Measurements from ENCODE around the gene MAP4K4.
"Not testable (repeated sequence)": the region's sequence is repeated elsewhere in the genome, so short reads cannot be mapped to it uniquely, and the experiment has no call there.

The MAP4K4 gene

DNA sequence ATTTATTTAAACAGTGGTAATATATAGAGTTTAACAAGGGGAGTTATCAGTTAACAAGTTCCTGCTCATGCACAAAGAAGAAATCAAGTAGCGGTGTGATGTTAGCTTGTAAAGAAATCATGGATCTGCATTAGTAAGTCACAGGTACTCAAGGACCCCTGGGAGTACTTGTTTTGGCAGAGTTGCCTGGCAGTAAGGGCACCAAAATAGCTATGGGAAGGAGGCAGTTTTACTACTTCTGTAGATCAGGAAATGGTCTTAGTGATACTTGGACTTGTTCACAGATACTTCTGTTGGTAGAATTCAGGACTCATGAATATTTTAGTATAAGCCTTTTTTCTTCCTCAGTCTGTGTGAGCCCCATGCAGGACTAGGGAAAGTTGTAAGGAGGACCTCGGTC, 186.9 kb downstream of the MAP4K4 start:
- no peak for DNase-seq

DNA sequence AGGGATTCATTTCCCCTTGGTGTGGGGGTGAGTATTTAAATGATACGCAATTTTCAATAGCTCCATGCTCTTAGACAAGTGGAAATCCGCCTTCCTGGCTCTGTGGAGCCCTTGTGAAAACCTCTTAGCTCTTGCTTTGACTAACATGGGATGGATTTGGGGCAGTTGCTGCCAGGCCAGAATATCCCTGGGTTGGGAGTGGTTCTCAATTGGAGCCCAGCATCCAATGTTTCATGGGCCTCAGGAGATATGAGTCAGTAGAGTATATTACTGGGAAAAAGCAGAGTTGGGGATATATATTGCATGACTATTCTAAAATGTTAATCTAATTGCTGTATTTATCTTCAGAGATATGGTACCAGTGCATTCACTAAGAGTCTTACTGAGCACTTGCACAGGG, 189.8 kb downstream of the MAP4K4 start:
- no peak for DNase-seq

DNA sequence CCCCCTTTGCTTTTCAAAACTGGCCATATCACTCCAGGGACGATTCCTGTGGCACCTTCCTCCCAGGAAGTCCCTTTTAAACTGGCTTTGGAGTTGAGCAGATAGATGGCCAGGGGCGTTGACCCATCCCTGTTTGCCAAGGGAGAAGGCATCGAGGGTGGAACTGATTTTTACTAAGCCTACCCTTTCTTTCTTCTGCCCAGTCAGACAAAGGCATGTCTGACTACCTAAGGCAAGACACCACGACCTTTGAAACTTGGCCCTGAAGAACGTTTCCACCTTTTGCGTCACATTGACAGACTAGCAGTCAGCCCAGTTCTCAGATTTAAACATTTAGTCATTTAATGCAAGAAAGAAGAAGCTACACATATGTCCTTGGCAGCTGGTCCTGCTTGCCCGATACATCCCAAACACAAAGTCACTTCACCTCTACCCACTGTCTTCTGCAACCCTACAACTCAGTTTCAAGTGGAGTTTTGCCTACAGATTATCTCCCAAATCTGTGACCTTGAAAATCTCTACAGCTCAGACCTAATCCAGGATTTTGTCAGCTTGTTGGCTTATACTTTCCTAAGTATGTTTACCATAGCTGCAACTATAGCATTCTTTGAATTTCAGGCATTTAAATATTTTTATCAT, 192.1 kb downstream of the MAP4K4 start:
- no peak for DNase-seq

- no peak for DNase-seq
These were observed 194.9 kb downstream of the MAP4K4 start for GRCh38 chr2:101892377-101892776.

DNA sequence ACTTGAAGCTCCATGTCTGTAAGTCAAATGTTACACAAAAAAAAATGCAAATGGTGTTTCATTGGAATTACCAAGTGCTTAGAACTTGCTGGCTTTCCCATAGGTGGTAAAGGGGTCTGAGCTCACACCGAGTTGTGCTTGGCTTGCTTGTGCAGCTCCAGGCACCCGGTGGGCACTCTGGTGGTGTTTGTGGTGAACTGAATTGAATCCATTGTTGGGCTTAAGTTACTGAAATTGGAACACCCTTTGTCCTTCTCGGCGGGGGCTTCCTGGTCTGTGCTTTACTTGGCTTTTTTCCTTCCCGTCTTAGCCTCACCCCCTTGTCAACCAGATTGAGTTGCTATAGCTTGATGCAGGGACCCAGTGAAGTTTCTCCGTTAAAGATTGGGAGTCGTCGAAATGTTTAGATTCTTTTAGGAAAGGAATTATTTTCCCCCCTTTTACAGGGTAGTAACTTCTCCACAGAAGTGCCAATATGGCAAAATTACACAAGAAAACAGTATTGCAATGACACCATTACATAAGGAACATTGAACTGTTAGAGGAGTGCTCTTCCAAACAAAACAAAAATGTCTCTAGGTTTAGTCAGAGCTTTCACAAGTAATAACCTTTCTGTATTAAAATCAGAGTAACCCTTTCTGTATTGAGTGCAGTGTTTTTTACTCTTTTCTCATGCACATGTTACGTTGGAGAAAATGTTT, 196.3 kb downstream of the MAP4K4 start:
- DNase-seq, result no peak

DNA sequence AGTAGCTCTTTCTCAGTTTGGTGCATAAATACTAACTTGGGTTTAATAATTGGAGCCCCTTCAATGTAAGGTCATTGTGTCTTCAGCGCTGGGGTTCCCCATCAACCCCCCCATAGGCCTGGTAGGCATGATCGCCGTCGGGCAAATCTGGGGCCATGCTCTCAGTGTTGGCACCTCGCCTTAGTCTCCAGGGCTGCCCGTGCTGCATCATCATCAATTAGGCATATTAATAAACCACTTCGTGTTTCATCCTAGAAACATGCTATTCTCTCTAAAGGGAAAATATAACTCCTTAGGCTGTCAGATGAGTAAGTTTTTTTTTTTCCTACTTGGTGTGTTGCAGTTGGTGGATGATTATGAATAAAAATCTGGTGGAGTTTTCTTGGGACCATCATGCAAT, 197.5 kb downstream of the MAP4K4 start:
- DNase-seq, result no peak

DNA sequence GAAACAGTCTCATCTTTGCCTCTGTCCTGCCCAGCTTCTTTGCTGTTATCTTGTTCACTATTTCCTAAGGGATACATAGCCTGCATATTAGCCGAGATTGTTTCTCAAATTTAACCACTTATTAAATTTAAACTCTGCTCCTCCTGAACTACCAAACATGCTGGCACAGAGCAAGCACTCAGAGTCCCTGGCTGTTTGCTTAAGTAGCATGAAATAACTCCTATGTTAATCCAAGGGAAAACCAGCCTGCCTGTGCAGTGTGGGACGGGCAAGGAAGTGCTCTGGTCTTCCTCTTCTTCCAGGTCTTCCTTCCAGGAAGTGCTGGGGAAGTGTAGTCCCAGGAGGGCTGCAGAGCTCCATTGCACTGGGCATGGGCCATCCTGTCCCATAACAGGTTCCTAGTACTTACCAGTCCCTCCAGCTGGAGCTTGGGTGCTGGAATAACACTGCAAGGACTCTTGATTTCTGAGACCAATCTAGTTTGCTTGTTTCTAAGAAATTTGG, 198.4 kb downstream of the MAP4K4 start:
- DNase-seq, result no peak

DNA sequence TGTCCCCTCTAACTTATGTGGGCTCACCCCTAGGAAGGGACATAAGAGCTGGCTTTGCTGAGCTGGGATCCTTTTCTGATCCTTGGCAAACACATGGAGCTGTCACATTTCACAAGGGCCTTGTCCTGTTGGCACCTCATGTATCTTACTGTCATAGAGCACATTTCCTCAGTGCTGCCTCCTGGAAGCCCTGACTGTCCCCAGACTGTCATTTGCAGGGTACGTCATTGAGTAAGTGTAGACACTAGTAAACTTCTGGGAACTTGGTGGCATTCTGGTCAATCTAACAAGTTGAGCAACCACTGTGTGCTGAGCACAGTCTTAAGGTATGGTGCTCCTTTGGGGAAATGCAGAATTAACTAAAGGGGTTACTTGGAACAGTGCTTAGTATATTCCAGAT, 199.8 kb downstream of the MAP4K4 start:
- DNase-seq, result no peak

DNA sequence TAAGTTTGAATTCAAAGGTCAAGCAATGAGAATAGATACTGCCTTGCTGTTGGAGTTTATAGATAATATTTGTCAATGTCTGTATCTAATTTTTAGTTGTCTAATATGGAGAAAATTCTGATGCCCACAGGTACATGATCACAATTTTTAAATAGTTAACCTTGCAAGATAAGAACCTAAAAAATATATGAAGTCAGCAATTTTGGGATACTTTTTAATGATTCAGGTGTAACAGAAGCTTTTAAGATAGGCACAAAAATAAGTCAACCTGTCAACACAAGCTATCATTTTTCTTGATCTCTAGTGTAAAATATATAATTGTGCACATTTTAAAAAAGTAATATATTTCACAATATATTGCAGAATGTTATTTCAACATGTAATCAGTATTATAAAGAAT, 201.8 kb downstream of the MAP4K4 start:
- no peak for DNase-seq

DNA sequence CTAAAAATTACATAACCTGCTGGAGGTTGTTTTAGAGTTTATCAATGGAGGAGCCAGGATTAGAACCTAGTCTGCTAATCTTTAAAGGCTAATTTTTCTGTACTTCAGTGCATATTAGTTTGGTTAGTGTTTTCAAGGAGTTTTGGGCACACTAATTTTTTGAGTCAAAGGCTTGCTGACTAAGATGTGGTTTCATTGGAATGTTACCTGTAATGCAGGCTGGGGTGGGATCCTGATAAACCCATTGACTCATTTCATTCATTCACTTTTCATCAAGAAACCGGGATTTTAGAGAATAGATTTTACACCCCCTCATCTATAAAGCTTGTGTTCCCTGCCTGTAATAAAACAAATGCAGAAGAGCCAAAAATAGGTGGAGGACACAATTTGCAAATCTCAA, 202.4 kb downstream of the MAP4K4 start:
- no peak for DNase-seq

- peak; percentile 10 for DNase-seq
These were observed 202.9 kb downstream of the MAP4K4 start for GRCh38 chr2:101900375-101900774.

DNA sequence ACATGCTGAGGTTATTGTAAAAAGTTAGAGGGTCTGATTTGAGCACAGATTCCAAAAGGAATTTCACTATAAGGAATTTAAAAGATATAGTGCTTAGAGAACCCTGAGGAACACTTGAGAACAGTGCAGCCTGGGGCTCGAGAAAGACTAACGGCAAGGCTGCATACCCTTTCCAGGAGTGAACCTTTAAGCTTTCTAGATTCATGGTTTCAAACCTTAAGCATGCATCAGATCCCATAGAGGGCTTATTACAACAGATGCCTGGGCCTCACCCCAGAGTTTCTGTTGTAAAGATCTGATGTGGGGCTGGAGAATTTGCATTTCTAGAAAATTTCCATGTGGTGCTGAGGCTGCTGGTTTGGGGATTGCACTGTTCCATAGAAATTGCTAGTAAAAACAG, 203.7 kb downstream of the MAP4K4 start:
- DNase-seq, result no peak

- no peak for DNase-seq
These were observed 204.7 kb downstream of the MAP4K4 start for GRCh38 chr2:101902169-101902568.

- DNase-seq, result no peak
These were observed 207.4 kb downstream of the MAP4K4 start for GRCh38 chr2:101904916-101905315.

- DNase-seq, result no peak
These were observed 208.3 kb downstream of the MAP4K4 start for GRCh38 chr2:101905746-101906336.

DNA sequence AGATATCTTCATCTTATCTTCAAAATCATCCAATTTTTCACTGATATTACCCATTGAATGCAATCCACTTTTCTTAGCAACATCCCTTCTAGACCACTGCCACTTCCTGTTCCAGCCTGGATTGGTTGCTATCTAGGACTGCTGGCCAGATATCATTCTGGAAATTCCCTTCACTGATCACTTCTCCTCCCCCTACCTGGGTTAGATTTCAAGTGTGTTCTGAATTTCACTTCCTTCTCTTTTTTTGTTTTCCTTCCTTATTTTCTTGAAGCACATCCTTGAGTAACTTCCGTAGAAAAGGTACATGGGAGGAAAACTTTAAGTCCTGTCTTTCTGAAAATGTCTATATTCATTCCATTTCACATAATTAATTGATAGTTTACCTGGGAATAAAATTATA, 212.3 kb downstream of the MAP4K4 start:
- DNase-seq, result no peak

DNA sequence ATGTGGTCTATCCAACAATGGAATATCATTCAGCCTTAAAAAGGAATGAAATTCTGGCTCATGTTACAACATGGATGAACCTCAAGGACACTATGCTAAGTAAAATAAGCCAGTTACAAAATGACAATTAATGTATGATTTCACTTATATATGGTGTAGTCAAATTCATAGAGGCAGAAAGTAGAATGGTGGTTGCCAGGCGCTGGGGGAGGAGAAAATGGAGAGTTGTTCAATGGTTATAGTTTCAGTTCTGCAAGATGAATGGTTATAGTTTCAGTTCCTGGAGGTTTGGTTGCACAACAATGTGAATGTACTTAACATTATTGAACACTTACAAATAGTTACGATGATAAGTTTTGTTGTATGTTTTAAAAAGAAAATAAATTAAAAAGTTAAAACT, 215.0 kb downstream of the MAP4K4 start:
- DNase-seq, result no peak

- DNase-seq, result no peak
These were observed 223.9 kb downstream of the MAP4K4 start for GRCh38 chr2:101921319-101921952.

- DNase-seq, result no peak
These were observed 224.4 kb downstream of the MAP4K4 start for GRCh38 chr2:101921953-101922325.

GRCh38 chr2:101924311-101924710, 226.8 kb downstream of the MAP4K4 start:
- DNase-seq, result not testable (repeated sequence)

DNA sequence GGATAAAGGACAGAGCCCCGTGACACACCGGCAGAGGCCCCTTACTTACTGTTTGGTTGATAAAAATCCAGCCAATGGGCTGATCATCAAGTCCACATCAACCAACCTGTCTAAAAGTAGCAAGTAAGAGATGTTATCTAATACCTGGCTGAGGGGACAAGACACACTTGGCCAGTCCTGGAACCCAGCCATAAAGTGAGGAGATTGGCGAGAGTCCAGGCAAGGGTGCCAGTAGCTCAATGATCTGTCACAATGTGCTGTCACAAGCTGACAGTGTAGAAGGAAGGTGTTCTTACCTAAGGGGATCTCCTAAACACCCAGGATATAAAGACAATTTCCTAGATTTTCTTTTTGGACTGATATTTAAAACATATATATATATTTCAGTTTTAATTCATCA, 232.5 kb downstream of the MAP4K4 start:
- DNase-seq, result no peak

DNA sequence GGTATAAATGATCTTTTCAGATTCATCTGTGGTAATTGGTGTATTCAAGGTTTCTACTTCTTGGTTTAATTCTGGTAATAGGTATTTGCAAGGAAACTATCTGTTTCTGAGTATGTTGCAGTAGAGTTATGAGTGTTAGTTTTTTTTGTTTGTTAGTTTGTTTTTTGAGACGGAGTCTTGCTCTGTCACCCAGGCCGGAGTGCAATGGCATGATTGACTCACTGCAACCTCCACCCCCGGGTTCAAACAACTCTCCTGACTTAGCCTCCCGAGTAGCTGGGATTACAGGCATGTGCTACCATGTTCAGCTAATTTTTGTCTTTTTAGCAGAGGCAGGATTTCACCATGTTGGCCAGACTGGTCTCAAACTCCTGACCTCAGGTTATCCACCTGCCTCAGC, 233.3 kb downstream of the MAP4K4 start:
- no peak for DNase-seq

DNA sequence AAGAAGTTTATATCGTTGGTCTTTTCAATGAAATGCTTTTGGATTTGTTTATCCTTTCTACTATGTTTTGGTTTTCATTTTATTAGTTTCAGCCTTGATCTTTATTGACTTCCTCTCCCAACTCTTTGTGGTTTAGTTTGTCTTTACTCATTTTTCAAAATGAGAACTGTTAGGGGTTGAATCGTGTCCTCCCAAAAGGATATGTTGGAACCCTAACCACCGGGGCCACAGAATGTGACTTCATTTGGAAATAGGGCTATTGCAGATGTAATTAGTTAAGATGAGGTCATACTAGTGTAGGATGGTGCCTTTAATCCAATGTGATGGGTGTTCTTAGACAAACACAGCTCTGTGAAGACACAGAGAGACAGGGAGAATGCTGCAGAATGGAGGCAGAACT, 233.9 kb downstream of the MAP4K4 start:
- DNase-seq, result no peak

DNA sequence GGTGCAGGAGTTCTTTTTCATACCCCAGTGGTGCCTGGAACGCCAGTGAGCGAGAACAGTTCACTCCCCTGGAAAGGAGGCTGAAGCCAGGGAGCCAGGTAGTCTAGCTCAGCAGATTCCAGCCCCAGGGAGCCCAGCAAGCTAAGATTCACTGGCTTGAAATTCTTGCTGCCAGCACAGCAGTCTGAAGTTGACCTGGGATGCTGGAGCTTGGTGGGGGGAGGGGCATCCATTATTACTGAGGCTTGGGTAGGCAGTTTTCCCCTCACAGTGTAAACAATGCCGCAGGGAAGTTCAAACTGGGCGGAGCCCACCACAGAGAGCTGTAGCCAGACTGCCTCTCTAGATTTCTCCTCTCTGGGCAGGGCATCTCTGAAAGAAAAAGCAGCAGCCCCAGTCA, 238.3 kb downstream of the MAP4K4 start:
- DNase-seq, result not testable (repeated sequence)

Data from CD4-positive, alpha-beta T cell treated with Interleukin-10 for 1 hour (primary cell).